GM19328 (cell line): Measurements from ENCODE around the gene IFFO2.

Experiments
- ATAC-seq: cut with Tn5 transposase; IDR thresholded peaks from one replicate; pipeline ENCODE4 v1.9.1; 2021; ENCODE audit warnings: mild to moderate bottlenecking, moderate library complexity; ENCODE audit not compliant: unreplicated experiment

IFFO2 gene

DNA sequence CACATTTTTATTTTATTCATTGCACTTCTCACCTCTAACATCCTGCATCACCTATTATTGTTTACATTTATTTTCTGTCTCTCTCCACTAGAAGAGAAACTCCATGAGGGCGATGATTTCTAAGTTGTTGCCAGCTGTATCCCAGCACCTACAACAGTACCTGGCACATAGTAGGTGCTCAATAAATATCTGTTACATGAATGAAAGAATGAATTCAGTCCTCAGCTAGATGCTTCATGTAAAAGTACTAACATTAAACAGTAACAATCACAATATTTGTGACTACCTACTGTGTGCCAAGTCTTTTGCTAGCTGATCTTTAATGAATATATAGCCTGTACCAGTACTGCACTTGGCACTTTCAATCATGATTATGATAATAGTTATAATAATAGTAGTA lies 100.0 kb downstream of the IFFO2 start:
- no peak for ATAC-seq

DNA sequence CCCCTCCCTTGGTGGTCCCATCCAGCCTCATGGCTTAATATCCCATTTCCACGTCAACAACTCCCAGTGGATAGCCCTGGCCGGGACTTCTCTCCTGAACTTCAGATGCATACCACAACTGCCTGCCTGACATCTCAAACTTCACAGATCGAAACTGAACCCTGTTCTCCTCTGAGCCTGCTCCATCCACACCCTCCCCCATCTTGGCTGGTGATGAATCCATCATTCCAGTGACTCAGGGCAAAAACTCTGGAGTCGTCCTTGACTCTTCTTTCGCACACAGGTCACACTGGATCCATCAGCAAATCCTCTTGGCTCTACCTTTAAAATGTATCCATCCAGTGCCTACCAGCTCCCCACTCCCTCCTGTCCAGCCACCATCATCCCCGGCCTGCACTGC lies 100.9 kb downstream of the IFFO2 start:
- ATAC-seq = no peak

DNA sequence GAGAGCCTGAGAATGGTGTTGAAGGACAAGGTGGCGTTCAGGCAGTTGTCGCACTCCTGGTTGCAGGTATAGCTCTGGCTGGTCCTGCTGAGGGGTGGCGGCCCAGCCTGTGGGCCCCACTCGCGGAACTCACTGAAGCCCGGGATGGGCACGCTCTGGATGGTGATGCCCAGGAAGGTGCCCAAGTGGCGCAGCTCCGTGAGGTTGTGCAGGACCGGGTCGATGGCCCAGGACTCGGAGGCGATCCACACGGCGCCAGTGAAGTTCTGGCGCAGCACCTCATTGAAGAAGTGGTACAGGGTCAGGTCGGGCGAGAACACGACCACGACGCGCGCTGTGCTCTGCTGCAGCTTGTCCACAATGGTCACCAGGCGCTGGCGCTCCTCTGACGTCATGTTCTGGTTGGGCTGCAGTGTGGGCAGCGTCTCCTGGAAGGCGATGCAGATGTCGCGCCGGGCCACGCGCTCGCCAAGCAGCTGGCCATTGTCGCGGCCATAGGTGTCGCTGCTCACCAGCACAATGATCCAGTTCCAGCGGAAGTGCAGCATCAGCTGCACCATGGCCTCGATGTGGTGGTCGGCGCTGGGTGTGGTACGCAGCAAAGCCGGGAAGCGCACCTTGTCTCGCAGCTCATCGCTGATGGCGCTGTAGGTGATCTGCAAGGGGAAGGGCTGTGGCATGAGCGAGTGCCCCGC lies 102.0 kb downstream of the IFFO2 start:
- ATAC-seq = no peak
